GM19438 (cell line): ENCODE data around the gene OVCH1.
"Not testable (repeated sequence)": the region's sequence is repeated elsewhere in the genome, so short reads cannot be mapped to it uniquely, and the experiment has no call there.

ENCODE experiments used
- ATAC-seq: cut with Tn5 transposase; IDR thresholded peaks from one replicate; pipeline ENCODE4 v1.9.1; 2021; ENCODE audit warnings: low read depth; ENCODE audit not compliant: unreplicated experiment

OVCH1 gene

DNA sequence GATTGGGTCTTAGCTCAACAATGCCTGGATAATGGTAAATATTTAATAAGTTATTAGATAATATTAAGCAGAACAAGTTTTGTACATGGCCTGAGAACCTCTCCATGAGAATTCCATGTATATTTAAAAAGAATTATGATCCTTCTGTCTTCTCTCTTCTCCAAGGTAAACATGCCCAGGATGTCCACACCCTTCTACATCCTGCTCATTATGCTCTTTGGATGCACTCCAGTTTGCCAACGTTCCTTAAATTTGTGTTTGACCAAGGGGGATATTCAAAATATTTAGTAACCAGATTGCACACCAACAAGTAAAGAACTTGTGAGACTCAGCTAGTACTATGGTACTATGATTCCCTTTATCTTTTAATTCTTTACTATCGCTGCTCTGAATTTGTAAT lies 71.8 kb downstream of the OVCH1 start:
- no peak for ATAC-seq

GRCh38 chr12:29416748-29417147 lies 80.7 kb downstream of the OVCH1 start:
- no peak for ATAC-seq

DNA sequence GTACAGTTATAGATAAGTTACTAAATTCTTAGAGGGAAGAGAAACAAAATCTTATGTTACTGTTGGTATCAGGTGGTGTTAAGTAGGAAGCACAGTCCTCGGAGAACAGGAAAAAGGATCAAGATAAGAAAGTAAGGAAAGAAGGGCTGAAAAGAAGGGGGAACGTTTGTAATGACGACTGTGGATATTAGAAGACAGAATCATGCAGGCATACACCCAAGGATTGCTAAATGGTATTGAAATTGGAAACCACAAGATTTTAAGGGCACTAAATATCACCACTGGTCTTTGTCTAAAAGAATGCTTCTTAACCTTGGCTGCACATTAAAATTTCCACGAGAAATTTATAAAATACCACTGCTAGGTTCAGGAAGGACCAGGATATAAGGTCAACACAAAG lies 82.4 kb downstream of the OVCH1 start:
- no peak for ATAC-seq

DNA sequence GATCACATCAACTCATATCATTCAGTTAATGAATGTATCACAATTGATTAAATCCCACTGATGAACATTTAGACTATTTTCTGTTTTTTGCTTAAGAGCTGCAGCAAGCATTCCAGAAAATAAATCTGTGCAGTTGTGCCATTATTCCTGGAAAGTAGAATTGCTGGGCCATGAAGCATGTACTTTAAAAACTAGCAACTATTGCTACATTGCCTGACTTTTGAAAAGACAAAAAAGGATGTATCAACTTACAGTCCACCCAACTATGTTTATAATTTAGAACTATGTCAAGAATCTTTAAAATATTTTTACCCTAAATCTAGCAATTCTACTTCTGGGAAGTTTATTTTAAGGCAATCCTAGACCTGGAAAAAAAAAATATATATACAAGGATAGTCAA lies 83.1 kb downstream of the OVCH1 start:
- ATAC-seq, result no peak

DNA sequence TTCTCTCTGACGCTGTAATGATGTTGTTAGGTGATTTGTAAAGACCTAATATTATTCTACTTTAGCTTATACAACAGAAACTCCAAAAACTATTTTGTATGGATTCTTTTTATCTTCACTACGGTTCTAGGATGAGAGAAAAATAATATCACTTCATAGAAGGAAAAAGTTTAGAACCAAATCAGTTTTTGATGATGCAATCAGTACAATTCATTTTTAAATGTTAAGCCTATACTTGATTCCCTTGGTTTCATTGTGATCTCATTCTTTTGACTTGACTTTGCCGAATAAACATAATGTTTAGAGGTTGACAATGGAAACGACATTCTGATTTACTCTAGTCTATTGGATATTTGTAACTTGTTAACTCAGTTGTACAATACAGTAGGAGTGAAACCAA lies 91.9 kb downstream of the OVCH1 start:
- no peak for ATAC-seq

DNA sequence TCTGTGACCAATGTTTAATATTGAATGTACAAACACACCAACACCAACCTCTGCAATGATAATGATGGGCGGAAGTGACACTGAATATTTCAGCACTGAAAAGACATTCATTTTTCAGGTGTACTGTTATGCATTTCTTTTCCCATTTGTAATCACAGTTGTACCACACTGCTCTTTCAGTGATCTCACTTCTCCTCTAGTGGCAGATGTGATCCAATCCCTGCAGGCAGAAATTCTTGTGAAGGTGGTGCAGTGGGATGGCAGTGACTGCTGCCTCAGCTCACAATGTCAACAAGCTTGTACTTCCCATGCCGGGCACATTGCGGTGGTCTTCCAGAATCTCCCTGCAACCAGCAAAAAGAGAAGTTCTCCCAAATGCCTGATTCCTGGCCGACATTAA lies 93.5 kb downstream of the OVCH1 start:
- no peak for ATAC-seq

GRCh38 chr12:29402437-29402836 lies 95.0 kb downstream of the OVCH1 start:
- ATAC-seq, result no peak

GRCh38 chr12:29398495-29398894 lies 99.0 kb downstream of the OVCH1 start:
- ATAC-seq, result no peak

- no peak for ATAC-seq
Observed at GRCh38 chr12:29396774-29397173, 100.7 kb downstream of the OVCH1 start.

DNA sequence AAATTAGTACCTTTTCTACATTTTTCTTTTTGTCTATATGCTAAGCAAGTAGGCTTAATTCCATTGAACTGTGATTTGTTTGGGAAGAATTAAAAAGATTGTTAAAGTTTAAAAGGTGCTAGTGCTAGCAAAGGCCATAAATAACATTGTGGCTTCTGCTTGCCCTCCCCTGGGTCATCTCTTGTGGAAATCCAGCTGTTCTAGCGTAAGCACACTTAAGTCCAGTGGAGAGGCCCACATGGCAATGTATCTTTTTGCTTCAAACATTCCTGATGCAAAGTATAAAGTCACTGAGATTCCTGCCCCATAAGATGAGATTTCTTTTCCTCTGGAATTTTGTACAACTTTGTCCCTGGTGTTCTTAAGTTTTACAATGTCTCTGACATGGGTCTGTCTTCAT lies 102.1 kb downstream of the OVCH1 start:
- ATAC-seq, result no peak

- not testable (repeated sequence) for ATAC-seq
Observed at GRCh38 chr12:29390419-29390818, 107.1 kb downstream of the OVCH1 start.

- ATAC-seq, result no peak
Observed at GRCh38 chr12:29389295-29389919, 108.1 kb downstream of the OVCH1 start.

DNA sequence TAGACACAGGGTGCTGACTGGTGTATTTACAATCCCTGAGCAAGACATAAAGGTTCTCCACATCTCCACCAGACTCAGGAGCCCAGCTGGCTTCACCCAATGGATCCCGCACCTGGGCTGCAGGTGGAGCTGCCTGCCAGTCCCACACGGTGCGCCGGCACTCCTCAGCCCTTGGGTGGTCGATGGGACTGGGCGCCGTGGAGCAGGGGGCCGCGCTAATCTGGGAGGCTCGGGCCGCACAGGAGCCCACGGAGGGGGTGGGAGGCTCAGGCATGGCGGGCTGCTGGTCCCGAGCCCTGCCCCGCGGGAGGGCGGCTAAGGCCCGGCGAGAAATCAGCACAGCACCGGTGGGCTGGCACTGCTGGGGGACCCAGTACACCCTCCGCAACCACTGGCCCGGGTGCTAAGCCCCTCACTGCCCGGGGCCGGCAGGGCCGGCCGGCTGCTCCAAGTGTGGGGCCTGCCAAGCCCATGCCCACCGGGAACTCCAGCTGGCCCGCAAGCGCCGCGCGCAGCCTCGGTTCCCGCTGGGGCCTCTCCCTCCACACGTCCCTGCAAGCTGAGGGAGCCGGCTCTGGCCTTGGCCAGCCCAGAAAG lies 111.3 kb downstream of the OVCH1 start:
- not testable (repeated sequence) for ATAC-seq

GRCh38 chr12:29385194-29385593 lies 112.3 kb downstream of the OVCH1 start:
- ATAC-seq, result not testable (repeated sequence)

GRCh38 chr12:29382251-29382650 lies 115.2 kb downstream of the OVCH1 start:
- no peak for ATAC-seq

GRCh38 chr12:29380536-29381523 lies 116.7 kb downstream of the OVCH1 start, which contains the start of gene ERGIC2:
ERGIC2 (minus strand) TSS chr12:29381172; CDS start chr12:29371633, 9,539 bp downstream.
- peak; percentile 95 for ATAC-seq
